Memory B cell (primary cell): ENCODE measurements around the gene RAB3IL1.

ENCODE experiments used
- ATAC-seq: fragments of 150-1000 bp; cut with Tn5 transposase; 2 replicates; pipeline ENCODE4 v1.10.0; 2021; ENCODE audit warnings: low read depth, mild to moderate bottlenecking, moderate library complexity
- DNase-seq, 2 donors: peaks; one replicate each; pipeline ENCODE4 v3.0.0; 2022; ENCODE audit warnings: low spot score in 2 of 2
- H3K27ac Mint-ChIP-seq: one replicate; pipeline ENCODE4 v1.8.0; 2022; ENCODE audit warnings: mild to moderate bottlenecking, moderate library complexity, mixed read lengths
- H3K27me3 Mint-ChIP-seq: one replicate; pipeline ENCODE4 v1.8.0; 2022; ENCODE audit warnings: mixed read lengths
- H3K36me3 Mint-ChIP-seq: one replicate; pipeline ENCODE4 v1.8.0; 2022; ENCODE audit warnings: mild to moderate bottlenecking, mixed read lengths
- H3K4me1 Mint-ChIP-seq: one replicate; pipeline ENCODE4 v1.8.0; 2022; ENCODE audit warnings: mixed read lengths
- H3K4me3 Mint-ChIP-seq: one replicate; pipeline ENCODE4 v1.8.0; 2022; ENCODE audit warnings: mild to moderate bottlenecking, moderate library complexity, mixed read lengths
- H3K9me3 Mint-ChIP-seq: one replicate; pipeline ENCODE4 v1.8.0; 2022; ENCODE audit warnings: mixed read lengths

Gene RAB3IL1

GRCh38 chr11:61860054-61860903 is 57.1 kb downstream of the RAB3IL1 start:
- H3K4me3 Mint-ChIP-seq: no peak overlapping the region
- no peaks in the 10 kb centered on the region for H3K9me3 Mint-ChIP-seq
- H3K36me3 Mint-ChIP-seq: no peaks in the 10 kb centered on the region
- no peaks in the 10 kb centered on the region for H3K4me1 Mint-ChIP-seq
- ATAC-seq (no peak), DNase-seq (no peak)
- H3K27me3 Mint-ChIP-seq: no peaks in the 10 kb centered on the region
- H3K27ac Mint-ChIP-seq: no peak overlapping the region

DNA sequence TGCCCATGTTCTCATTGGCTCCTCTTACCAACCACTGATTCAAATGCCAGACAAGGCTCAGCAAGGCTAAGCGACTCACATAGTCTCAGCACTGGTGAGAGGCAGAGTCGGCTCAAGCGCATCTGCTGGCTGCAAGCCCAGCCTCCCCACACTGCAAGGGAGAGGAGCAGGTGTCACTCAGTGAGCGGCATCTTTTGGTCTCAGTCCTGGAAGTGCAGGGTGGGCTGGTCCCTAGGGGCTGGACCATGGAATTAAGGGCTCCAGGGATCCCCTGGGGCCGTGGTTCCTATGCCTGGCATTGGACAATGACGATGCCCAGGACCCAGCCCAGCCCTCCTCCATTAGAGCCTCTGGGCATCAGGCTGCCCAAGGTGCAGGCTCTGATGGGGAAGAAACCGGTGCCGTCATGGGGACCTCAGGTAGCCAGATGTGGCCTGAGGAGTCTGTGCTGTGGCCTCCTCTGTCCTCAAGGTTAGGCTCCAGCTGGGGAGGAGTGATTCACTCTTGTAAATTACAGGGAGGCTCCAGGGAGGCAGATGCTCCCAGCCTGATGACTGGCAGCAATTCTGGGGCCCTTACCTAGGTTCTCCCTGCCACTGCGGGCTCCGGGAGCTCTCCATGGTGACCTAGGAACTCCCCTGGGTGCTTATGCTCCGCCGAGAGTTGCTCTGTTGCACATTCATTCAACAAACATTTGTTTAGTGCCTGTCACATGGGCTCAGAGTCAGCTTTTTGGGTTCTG is 61.3 kb downstream of the RAB3IL1 start:
- no peak overlapping the region for H3K4me3 Mint-ChIP-seq
- H3K27ac Mint-ChIP-seq: no peak overlapping the region
- no peaks in the 10 kb centered on the region for H3K4me1 Mint-ChIP-seq
- ATAC-seq (no peak), DNase-seq (no peak)
- peaks cover 1% of the 10 kb centered on the region for H3K27me3 Mint-ChIP-seq
- H3K36me3 Mint-ChIP-seq: no peaks in the 10 kb centered on the region
- H3K9me3 Mint-ChIP-seq: no peaks in the 10 kb centered on the region

- H3K4me3 Mint-ChIP-seq: no peak overlapping the region
- H3K4me1 Mint-ChIP-seq: no peaks in the 10 kb centered on the region
- no peaks in the 10 kb centered on the region for H3K9me3 Mint-ChIP-seq
- ATAC-seq (no peak), DNase-seq (no peak)
- peaks cover 1% of the 10 kb centered on the region for H3K27me3 Mint-ChIP-seq
- no peaks in the 10 kb centered on the region for H3K36me3 Mint-ChIP-seq
- H3K27ac Mint-ChIP-seq: no peak overlapping the region
Measured at GRCh38 chr11:61854966-61855714, 62.2 kb downstream of the RAB3IL1 start.

DNA sequence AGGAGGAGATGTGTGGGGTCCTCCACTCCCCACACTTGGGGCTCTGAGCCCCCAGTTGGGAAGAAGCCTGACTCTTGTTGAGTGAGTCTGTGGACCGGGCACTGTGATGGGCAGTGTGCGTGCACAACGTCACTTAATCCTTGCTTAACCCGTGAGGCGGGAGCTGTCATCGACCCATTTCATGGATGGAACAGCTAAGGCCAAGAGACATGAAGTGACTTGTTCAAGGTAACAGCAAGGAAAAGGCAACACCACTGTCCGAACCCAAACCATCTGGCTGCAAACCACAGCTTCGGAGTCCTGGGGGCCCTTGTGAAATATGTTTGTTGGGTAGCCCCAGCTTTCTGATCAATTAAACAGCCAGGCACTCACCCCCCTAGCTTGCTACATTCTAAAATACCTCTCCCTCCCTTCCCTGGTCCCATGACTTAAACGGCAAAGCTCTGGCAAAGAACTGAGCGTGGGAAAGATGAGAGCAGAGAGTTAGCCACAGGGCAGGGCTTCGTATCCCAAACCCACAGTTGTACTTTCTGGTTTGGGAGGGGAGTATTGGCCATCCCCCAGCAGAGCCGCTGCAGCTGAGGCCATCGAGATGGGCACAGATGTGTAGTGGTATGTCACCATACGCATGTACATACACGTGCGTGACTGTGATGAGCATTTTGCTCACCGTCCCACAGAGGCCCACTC is 63.0 kb downstream of the RAB3IL1 start:
- no peak for DNase-seq
- H3K36me3 Mint-ChIP-seq: no peaks in the 10 kb centered on the region
- no peak overlapping the region for H3K27ac Mint-ChIP-seq

DNA sequence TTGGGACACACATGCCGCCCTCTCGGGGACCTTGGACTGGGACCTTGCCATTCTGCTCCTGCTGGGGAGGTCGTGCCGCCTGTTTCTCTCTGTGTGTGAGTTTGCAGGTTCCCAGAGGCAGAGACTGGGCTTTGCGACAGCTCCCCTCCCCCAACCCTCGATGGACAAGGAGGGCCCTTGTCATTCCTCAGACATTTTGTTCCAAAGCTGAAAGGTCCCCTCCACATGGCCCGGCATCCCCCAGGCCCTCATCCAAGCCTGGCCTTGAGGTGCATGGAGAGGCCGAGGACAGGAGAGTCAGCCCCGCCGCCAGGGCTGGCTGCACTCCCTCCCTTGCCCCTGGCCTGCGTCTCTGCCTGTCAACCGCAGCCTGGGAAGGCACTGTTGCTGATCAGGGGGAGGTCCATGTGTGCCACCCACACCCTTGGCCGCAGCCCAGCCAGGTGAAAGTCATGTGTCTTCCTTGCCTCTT is 63.6 kb downstream of the RAB3IL1 start:
- Mint-ChIP-seq H3K27me3 (peaks cover 1% of the 10 kb centered on the region), H3K4me1 (no peaks in the 10 kb centered on the region), H3K9me3 (no peaks in the 10 kb centered on the region), H3K4me3 (no peak overlapping the region), H3K27ac (no peak overlapping the region), H3K36me3 (no peaks in the 10 kb centered on the region)
- DNase-seq (no peak), ATAC-seq (no peak)

More for the DNA sequence above, 63.0 kb downstream of the RAB3IL1 start:
- no peak for ATAC-seq
- H3K4me3 Mint-ChIP-seq: no peak overlapping the region
- H3K27me3 Mint-ChIP-seq: peaks cover 1% of the 10 kb centered on the region
- no peaks in the 10 kb centered on the region for H3K9me3 Mint-ChIP-seq
- no peaks in the 10 kb centered on the region for H3K4me1 Mint-ChIP-seq

- no peak overlapping the region for H3K27ac Mint-ChIP-seq
- no peaks in the 10 kb centered on the region for H3K4me1 Mint-ChIP-seq
- no peaks in the 10 kb centered on the region for H3K9me3 Mint-ChIP-seq
- DNase-seq (no peak), ATAC-seq (no peak)
- H3K4me3 Mint-ChIP-seq: no peak overlapping the region
- peaks cover 3% of the 10 kb centered on the region for H3K27me3 Mint-ChIP-seq
- no peaks in the 10 kb centered on the region for H3K36me3 Mint-ChIP-seq
Measured at GRCh38 chr11:61851900-61852295, 65.5 kb downstream of the RAB3IL1 start.

DNA sequence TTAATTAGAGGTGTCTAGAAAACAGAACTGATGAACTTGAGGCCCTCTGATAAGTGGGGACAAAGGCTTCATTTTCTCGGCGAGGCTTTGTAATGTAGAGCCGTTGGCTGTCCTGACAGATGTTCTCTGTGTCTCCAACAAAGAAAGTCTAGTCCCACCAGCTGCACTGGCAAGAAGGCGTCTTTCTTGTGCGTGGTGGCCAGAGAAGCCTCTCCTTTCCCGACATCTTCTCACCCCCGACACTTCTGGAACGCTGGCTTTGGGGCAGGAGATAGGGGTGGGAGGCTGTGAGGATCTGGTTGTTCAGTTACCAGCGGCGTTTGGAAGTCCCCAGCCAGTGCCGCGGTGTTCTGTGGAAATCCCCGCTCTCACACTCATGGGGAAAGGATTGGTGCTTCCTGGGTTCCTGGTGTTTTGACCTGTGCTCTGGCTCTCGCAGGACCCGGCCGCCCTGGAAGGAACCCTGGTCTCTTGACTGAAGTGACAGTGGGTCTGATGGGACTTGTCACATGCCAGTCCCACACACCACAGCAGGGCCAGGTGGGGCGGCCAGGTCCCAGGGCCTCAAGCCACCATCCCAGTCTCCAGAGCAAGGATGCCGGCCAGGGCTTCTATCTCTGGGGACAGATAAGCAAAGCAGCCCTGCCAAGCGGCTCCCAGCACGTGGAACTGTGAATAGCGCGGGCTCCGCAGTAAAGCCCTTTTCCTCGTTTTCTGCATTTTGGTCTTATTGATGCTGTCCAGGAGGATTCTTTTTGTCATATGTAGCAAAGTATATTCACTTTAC is 66.1 kb downstream of the RAB3IL1 start:
- peaks cover 3% of the 10 kb centered on the region for H3K27me3 Mint-ChIP-seq
- no peaks in the 10 kb centered on the region for H3K4me1 Mint-ChIP-seq
- no peak overlapping the region for H3K27ac Mint-ChIP-seq
- H3K36me3 Mint-ChIP-seq: no peaks in the 10 kb centered on the region
- no peak overlapping the region for H3K4me3 Mint-ChIP-seq
- no peak for ATAC-seq
- DNase-seq: no peak
- no peaks in the 10 kb centered on the region for H3K9me3 Mint-ChIP-seq

DNA sequence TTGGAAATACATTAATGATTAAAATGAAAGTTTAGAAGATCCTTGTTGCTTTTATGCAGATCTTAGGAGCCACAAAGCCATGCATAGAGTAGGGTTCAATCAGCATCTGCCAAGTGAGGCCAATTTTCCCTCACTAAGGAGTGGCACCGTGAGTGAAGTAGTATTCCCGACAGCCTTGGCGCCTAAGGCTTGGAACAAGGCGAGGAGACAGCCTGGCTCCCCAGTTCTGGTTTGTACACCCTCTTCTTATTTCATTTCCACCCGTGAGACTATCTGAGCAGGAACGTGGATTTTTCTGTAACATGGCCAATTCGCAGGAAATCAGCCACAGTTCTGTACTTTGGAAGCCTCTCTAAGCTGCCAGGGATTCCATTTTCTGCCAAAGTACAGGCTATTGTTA is 66.7 kb downstream of the RAB3IL1 start:
- ATAC-seq (no peak), DNase-seq (no peak)
- Mint-ChIP-seq H3K27ac (no peak overlapping the region), H3K9me3 (no peaks in the 10 kb centered on the region), H3K27me3 (peaks cover 3% of the 10 kb centered on the region), H3K4me1 (no peaks in the 10 kb centered on the region), H3K36me3 (no peaks in the 10 kb centered on the region), H3K4me3 (no peak overlapping the region)

- no peaks in the 10 kb centered on the region for H3K4me1 Mint-ChIP-seq
- no peaks in the 10 kb centered on the region for H3K36me3 Mint-ChIP-seq
- H3K27ac Mint-ChIP-seq: no peak overlapping the region
- peaks cover 3% of the 10 kb centered on the region for H3K27me3 Mint-ChIP-seq
- DNase-seq: no peak
- H3K9me3 Mint-ChIP-seq: no peaks in the 10 kb centered on the region
- H3K4me3 Mint-ChIP-seq: no peak overlapping the region
- no peak for ATAC-seq
Measured at GRCh38 chr11:61848631-61849030, 68.7 kb downstream of the RAB3IL1 start.

DNA sequence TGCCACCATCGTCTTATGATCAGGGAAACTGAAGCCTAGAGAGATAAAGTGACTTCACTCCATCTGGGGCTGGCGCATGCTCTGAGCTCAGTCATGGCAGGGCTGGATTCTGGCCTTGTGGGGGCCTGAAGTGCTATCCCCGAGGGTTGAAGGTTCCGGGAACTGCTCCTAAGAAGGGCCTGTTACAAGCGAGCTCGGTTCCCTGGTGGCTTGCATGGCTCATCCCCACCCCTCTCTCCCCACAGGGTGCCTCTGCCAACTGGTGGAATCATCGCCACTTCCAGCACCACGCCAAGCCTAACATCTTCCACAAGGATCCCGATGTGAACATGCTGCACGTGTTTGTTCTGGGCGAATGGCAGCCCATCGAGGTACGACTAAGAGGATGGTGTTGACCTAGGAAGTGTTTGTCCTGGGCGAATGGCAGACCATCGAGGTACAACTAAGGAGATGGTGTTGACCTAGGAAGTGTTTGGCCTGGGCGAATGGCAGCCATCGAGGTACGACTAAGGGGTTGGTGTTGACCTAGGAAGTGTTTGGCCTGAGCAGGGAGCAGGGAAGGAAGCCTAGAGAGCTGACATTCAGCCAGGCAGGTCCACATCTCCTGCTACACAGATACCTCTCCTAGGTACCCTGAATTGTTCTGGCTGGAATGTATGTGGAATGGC is 69.3 kb downstream of the RAB3IL1 start:
- no peak for DNase-seq
- H3K4me3 Mint-ChIP-seq: no peak overlapping the region
- ATAC-seq: no peak
- H3K36me3 Mint-ChIP-seq: no peaks in the 10 kb centered on the region
- H3K9me3 Mint-ChIP-seq: no peaks in the 10 kb centered on the region
- peaks cover 2% of the 10 kb centered on the region for H3K27me3 Mint-ChIP-seq
- H3K4me1 Mint-ChIP-seq: no peaks in the 10 kb centered on the region
- no peak overlapping the region for H3K27ac Mint-ChIP-seq
